SH-SY5Y (cell line): ENCODE measurements around the gene GCFC2.

Experiments used
- GATA2 ChIP-seq: IDR thresholded peaks from 2 replicates; pipeline ENCODE4 v1.6.1; 2011; ENCODE audit warnings: mild to moderate bottlenecking, low read depth, low read length
- GATA3 ChIP-seq: IDR thresholded peaks from 2 replicates; pipeline ENCODE4 v1.6.1; 2011; ENCODE audit warnings: low read depth, mild to moderate bottlenecking, low read length, moderate library complexity

DNA sequence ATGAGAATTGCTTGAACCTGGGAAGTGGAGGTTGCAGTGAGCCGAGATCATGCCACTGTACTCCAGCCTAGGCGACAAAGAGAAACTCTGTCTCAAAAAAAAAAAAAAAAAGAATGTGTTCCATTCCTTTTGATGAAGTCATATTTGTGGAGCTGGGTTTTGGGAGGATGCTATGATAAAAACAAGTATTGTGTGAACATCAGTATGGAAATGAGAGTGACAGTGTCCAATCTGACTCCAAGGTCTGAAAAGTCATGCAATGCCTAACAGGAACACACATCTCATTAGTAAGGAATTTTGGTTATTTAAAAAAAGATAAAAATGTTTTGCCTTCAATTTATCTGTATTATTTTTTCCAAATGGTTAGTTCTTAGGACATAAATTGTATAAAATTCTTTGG is 11.8 kb downstream of the GCFC2 start:
- TF ChIP-seq GATA2 (no peak), GATA3 (no peak)
